Endothelial cell of umbilical vein (primary cell): ENCODE data around the gene ELOVL4.

Source experiments
- JUN ChIP-seq: IDR thresholded peaks from 2 replicates; pipeline ENCODE4 v1.6.1; 2011; ENCODE audit warnings: borderline replicate concordance, low read depth; ENCODE audit not compliant: insufficient read length, insufficient read depth
- POLR2A ChIP-seq: IDR thresholded peaks from 2 replicates; pipeline ENCODE4 v1.6.1; 2012; ENCODE audit warnings: low read depth, mild to moderate bottlenecking, control low read depth, low read length
- POLR2AphosphoS5 ChIP-seq: IDR thresholded peaks from 2 replicates; pipeline ENCODE4 v1.6.1; 2012; ENCODE audit warnings: low read depth, mild to moderate bottlenecking, control low read depth, low read length, moderate library complexity; ENCODE audit not compliant: insufficient read depth
- TF ChIP-seq, protein P1 (sequence below), 2 donors: IDR thresholded peaks; 1 replicate in 1 of 2; 2 replicates in 1 of 2; pipeline ENCODE4 v1.5.1; 2011; ENCODE audit warnings: low read length in 2 of 2, mild to moderate bottlenecking in 2 of 2, moderate library complexity in 2 of 2, control low read depth in 1 of 2, inconsistent platforms in 1 of 2, low read depth in 1 of 2; ENCODE audit not compliant: insufficient read depth in 1 of 2; ENCODE audit errors: extremely low read depth in 1 of 2
- TF ChIP-seq, protein P2 (sequence below): IDR thresholded peaks from 2 replicates; pipeline ENCODE4 v1.6.1; 2011; ENCODE audit not compliant: insufficient read depth, insufficient read length

DNA sequence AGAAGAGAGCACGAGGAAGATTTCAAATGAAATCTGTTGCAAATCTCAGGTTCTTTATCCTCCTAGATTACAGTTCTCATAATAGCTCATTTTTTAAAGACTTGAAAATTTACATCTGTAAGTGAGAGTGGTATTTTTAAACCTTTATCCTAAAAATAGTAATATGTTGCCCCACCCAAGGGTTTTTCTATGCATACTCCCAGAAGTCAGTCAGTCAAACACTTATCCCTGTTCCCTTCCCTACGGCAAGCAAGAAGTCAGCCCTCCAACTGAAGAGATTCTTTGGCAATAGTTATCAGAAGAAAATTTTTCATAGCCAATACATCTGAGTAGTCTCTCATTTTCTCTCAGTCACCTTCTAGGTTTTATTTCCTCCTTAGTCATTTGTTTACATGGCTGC, 24.1 kb downstream of the ELOVL4 start:
- TF ChIP-seq POLR2A (no peak), JUN (no peak), POLR2AphosphoS5 (no peak)
- TF ChIP-seq, protein P1, sequence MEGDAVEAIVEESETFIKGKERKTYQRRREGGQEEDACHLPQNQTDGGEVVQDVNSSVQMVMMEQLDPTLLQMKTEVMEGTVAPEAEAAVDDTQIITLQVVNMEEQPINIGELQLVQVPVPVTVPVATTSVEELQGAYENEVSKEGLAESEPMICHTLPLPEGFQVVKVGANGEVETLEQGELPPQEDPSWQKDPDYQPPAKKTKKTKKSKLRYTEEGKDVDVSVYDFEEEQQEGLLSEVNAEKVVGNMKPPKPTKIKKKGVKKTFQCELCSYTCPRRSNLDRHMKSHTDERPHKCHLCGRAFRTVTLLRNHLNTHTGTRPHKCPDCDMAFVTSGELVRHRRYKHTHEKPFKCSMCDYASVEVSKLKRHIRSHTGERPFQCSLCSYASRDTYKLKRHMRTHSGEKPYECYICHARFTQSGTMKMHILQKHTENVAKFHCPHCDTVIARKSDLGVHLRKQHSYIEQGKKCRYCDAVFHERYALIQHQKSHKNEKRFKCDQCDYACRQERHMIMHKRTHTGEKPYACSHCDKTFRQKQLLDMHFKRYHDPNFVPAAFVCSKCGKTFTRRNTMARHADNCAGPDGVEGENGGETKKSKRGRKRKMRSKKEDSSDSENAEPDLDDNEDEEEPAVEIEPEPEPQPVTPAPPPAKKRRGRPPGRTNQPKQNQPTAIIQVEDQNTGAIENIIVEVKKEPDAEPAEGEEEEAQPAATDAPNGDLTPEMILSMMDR (IDR thresholded peaks at IDR 0.05; ENCODE audit: extremely low read depth in 1 of 2, insufficient read depth in 1 of 2, low read depth in 1 of 2, low read length in 2 of 2), result no peak
- TF ChIP-seq, protein P2, sequence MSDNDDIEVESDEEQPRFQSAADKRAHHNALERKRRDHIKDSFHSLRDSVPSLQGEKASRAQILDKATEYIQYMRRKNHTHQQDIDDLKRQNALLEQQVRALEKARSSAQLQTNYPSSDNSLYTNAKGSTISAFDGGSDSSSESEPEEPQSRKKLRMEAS, result no peak
